GM10248 (cell line): ENCODE data around the gene CDKL5.

Experiments used
- CTCF ChIA-PET: fragments of 300-600 bp; sonication (Branson Sonifier 250); formaldehyde crosslinking; extraction: SDS; loops from one replicate; lab custom pipeline; 2021; ENCODE audit warnings: antibody characterized with exemption; lab: Yijun Ruan, JAX
- POLR2A ChIA-PET: fragments of 350-650 bp; sonication (Branson Sonifier 250); formaldehyde crosslinking; extraction: SDS; loops from one replicate; lab custom pipeline; 2020; ENCODE audit warnings: antibody characterized with exemption; lab: Yijun Ruan, JAX
- DNase-seq: peaks from one replicate; pipeline ENCODE4 v3.0.0; 2012; ENCODE audit errors: extremely low spot score
- CTCF ChIP-seq: IDR thresholded peaks from 2 replicates; pipeline ENCODE4 v1.5.1; 2012; ENCODE audit warnings: mild to moderate bottlenecking, low read depth; ENCODE audit errors: extremely low read depth, missing control alignments, control extremely low read depth

The CDKL5 gene

GRCh38 chrX:18649498-18649951 is 224.1 kb downstream of the CDKL5 start:
- ChIA-PET POLR2A (no interaction called here), CTCF (no interaction called here)
- no peak for TF ChIP-seq CTCF
- no peak for DNase-seq

DNA sequence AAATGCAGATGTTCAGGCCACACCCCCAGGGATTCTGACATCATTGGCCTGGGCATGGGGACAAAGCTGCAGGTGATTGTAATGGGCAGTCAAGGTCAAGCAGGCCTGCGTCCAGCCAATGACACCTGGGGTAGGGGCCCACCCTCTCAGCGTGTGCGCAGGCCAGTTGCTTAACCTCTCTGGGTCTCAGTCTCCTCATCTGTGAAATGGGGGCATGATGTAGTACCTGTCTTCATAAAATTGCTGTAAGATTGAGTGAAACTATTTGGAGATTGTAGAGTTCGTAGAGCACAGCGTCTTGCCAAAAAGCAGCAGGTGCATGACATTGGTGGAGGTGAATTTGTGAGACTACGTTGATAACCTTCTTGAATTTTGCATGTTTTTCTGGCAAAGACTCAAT is 225.3 kb downstream of the CDKL5 start:
- ChIA-PET CTCF (no interaction called here), POLR2A (no interaction called here)
- TF ChIP-seq CTCF, result no peak
- DNase-seq, result no peak

DNA sequence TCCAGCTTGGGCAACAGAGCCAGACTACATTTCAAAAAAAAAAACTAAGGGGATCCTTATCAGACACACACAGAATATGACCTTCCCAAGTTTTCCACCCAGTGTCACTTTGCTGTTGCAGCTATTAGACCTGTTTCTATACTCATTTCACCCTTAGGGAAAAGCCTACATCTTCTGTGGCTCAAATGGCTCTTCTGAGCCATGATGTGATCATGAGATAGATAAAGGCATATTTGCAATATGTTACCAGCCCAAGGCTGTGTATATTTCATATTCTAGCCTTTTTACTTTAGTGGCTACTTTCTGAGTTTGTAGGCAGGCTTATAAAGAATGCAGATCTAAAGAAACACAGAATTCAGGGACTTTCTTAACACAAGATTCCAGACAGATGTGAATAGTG is 227.2 kb downstream of the CDKL5 start:
- POLR2A ChIA-PET, result no interaction called here
- CTCF ChIA-PET, result no interaction called here
- DNase-seq, result no peak
- no peak for TF ChIP-seq CTCF

GRCh38 chrX:18654875-18655836 is 229.7 kb downstream of the CDKL5 start:
- ChIA-PET POLR2A (no interaction called here), CTCF (no interaction called here)
- no peak for DNase-seq
- TF ChIP-seq CTCF, result no peak

DNA sequence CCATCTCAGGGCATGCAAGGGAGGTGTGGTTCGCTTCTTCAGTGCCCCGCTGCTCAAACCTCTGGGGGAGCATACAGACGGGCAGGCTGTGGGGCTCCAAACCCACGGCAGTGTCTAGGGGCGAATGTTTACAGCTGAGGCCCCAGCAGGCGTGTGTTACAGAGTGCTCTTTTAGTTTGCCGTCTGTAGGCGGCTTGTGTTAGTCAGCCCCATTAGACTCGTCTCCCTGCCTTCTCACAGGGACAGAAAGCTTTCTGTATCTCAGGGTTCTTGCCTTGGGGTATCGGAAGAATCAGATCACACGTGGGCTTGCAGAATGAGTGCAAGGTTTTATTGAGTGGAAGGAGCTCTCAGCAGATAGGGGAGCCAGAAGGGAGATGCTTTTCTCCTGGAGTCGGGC is 235.9 kb downstream of the CDKL5 start:
- no peak for DNase-seq
- ChIA-PET POLR2A (no interaction called here), CTCF (no interaction called here)
- TF ChIP-seq CTCF, result no peak

DNA sequence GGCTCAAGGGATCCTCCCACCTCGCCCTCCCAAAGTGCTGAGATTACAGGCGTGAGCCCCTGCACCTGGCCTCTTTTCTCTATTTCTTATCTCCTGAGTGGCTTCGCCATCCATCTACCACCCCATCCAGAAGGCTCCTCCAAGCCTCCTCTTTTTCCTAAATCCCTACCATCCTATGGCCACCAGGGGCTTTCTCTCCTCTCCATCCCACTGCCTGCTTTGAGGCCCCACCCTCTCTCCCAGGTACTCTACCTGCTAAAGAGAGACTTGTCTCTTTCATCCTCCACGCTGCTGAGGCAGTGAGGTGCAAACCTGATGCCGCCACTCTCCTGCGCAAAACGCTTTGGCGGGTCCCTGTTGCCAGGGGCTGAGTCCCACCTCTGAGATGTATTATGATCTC is 239.5 kb downstream of the CDKL5 start:
- DNase-seq, result no peak
- CTCF ChIA-PET, result no interaction called here
- POLR2A ChIA-PET, result no interaction called here
- no peak for TF ChIP-seq CTCF

DNA sequence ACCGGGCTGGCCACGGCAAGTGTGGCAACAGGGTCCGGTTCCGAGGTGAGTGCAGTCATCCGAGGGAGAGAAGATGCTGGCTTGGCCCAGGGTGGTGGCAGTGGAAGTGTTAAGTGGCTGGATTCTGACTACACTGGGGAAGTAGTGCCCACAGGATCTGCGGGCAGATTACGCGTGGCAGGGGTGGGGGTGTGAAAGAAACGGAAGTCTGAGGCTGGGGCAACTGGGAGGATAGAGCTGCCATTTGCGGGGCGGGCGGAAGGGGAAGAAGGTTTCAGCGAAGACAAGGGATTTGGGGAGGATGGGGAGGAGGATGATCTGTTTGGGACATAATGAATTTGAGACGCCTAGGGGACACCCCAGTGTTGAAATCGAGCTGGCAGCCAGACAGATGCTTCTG is 241.2 kb downstream of the CDKL5 start:
- no peak for DNase-seq
- TF ChIP-seq CTCF, result no peak
- ChIA-PET CTCF (interaction anchor here (0.7 kb wide), 1 partner anchor 220 kb away, joined by 3 read pairs; no protein-coding TSS in a partner anchor), POLR2A (no interaction called here)
